SIG-M5 treated with dmso at 0.1 percent for 504 hours (cell line): ENCODE results near the gene ZNRF3.

ENCODE experiments used
- DNase-seq: peaks from one replicate; lab custom pipeline; 2025; ENCODE audit not compliant: unreplicated experiment; lab: John Stamatoyannopoulos, UW

The ZNRF3 gene

DNA sequence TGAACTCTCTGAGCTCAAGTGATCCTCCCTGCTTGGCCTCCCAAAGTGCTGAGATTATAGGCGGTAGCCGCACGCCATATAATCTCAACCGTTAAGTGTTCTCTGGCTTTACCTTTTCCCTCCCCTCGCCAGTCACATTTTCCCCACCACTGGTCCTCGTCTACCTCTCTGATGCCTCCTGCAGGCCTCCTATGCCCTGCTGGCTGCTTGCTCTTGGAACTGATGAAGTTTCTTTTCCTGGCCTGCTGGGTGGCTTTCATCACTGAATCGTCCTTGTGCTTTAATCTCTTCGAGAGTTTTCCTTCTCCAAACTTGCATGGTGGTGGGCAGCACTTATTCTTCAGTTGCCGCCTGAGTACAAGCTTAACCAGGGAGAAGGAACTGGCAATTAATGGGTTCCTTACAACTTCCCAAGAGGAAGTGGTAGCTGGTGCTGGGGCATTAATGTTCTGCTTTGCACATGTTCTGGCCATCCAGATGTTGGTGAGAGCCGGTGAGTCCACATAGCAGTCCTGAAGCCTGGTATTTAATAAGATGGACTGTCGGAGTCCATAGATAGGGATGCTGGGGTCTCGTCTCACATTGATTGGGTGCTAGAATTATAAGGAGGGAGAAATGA is 177.0 kb downstream of the ZNRF3 start:
- DNase-seq: no peak

DNA sequence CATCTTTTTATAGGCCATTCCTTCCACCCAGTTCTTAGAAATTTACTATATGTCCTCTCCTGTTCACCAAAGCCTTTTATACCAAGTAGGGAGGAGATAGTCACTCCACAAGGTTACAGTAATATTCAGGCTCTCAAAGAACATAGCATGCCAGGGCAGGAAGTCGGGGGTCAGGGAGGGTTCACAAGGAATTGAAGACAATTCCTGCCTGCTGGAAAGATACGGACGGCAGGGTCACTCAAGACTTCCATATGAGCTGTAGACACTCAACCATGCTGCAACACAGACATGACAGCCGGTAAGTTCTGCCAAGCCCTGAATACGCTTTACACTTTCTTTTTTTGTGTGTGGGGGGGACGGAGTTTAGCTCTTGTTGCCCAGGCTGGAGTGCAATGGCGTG is 177.6 kb downstream of the ZNRF3 start:
- no peak for DNase-seq

DNA sequence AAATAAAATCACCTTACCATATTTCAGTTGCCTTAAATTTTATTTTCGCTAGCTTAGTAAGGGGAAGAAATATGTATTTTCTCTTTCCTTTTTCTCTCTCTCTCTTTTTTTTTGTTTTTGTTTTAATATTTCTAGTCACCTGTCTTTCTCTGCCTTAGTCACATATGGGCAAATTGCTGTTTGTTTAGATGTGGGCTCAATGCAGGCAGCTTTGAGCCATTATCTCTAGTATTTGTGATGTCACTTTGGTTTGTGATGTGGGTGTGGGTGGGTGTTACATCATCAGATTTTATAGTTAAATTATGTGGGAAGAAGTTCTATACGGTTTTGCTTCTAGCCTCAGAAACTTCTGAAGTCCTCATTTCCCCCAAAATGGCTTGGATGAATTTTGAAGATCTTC is 178.4 kb downstream of the ZNRF3 start, which contains the start of gene C22orf31:
TSS of gene C22orf31 (minus strand) at position 59 of the 400 bp plus-strand sequence. CDS start at position 20, 39 bp downstream.
- DNase-seq: no peak

DNA sequence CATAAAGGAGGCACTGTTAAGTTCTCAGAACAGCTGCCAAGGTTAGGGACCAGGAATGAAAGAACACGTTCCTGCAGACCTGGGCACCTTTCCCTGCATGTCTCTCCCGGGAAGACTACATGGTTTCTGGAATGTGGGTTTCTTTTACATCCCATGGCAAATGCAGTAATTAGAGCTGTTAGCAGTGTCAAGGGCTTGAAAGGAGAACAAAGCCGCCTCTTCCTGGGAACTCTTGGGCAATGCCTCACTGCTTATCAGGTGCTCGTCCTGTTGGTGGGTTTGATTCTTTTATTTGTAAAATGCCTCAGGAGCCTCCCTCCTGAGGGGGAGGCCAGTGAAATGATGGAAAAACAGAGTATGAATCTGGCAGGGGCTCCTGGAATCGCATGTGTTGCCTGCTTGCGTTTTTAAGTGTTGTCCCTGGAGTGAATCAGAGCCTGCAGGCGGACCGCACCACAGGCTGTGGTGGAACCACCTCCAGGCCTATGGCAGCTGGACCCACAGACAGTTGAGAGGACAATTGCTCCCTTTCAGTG is 179.0 kb downstream of the ZNRF3 start:
- DNase-seq: no peak

DNA sequence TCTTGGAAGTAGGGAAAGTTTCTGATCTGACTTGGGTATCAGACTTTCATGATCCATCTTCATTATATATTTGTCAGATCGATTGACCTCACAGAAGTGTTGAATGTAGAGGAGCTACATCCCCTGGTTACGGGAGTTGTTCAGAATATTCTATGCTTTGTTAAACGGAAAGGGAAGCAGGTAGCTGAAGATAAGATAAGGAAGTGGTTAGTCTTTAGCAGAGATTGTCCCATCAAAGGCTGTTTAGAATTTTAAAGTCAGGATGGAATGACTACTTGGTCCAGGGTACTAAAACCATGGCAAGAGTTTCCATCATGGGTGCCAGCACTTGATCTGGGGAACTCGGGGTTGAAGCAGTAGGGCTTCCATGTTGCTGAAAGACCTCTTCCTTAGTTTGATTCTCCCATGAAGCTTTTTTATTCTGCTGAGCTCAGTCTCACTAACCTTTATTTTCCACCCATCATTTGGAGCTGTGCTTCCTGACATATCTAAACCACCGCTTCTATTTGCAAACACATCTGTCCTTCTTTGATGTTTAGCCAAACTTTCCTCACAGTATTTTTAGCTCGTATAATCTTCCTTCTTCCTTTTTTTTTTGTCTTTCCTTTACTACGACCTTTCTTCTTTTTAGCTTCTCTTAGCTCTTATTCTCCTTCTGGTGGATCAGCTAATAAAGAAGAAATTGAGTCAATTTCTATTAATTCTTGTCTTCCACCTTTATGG is 182.3 kb downstream of the ZNRF3 start:
- no peak for DNase-seq

DNA sequence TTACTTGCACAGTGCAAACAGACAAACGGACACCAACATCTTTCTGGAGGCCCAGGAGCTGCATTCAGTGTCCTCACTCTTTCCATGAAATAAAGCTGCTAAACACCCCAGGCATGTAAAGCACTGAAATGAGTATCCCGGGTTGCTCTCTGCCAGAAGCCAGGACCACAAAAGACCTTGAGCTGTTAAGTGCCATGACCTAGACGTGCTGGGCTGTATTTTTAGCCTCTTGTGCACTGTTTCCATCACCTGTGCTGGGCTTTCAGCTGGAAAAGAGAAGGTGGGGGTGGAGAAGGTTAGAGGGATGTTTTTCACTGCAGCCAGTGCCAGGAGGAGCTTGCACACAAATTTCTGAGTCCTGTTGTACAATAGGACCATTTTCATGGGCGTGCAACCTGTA is 186.1 kb downstream of the ZNRF3 start:
- DNase-seq: no peak

DNA sequence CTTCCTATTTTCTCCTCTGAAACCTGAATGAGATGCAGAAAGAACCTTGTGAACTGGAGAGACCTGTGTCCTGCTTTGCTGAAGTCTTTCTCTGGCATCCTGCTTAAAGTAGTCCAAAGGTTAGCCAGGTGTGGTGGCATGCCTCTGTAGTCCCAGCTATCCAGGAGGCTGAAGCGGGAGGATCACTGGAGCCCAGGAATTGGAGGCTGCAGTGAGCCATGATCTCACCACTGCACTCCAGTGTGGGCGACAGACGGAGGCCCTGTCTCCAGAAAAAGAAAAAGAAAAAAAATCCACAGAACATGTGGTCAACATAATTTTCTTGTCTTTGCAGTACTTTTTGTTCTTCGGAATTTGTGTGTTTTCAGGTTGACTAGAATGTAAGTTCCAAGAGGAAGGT is 187.1 kb downstream of the ZNRF3 start:
- DNase-seq: no peak

DNA sequence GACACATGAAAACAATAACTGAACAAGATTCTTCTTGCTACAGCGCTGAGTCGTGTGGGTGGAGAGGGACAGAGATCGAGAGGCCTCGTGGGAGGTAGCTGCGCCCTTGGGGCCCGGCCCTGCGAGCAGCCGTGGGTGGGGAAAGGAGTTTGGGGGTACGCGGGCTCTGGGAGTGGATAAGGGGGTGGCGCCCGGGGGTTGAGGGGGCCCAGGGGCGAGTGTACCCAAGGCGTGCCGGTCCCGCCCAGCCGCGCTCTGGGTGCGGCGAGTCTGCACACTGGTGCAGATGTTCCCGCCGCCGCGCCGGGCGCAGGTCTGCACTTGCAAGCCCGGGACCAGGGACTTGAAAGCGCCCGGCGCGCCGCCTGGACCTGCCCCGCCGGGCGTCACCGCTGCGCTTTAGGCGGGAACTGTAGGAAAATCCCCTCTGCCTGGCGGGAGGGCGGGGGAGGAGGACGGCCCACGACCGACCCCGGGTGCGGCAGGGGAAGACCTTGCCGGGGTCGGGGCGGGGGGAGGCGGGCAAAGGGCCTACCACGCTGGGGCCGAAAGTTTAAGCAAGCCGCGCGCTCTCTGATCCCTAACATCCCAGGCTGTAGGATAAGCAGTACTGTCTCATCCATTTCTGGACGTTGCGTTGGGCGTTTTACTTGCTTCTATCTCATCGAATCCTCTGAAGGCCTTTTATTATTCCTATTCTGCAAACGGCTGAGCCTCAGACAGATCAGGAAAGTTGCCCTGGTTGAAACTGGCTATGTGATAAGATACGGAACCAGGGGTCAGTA is 188.1 kb downstream of the ZNRF3 start:
- DNase-seq: no peak

DNA sequence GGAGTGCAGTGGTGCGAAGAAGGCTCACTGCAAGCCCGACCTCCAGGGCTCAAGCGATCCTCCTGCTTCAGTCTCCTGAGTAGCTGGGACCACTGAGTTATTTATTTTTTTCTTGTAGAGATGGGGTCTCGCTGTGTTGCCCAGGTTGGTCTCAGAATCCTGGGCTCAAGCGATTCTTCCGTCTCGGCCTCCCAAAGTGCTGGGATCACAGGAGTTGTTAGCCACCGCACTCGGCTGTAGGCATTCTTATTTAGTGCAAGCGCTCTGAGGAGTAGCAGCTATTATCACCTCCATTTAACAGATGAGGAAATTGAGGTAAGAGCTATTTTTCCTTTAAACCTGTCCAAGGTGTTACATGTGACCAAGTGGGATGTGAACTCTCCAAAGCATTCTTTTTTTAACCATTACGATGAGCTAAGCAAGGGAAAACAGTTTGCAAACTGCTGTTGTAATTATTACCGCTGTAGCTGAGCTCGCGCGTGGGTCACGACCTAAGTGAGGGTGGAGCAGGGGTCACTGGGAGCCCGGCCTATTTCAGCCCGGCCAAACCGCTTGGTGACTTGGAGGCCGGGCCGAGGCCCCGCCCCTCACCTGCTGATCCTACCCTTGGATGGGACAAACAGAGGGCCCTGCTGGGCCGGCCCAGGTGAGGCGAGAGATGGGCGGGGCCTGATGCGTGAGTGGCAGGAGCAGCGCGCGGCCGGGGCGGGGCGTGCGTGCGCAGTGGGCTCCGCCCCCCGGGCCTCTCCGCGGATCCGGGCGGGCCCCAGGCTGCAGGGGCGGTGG is 189.0 kb downstream of the ZNRF3 start:
- peak; percentile 64 for DNase-seq

DNA sequence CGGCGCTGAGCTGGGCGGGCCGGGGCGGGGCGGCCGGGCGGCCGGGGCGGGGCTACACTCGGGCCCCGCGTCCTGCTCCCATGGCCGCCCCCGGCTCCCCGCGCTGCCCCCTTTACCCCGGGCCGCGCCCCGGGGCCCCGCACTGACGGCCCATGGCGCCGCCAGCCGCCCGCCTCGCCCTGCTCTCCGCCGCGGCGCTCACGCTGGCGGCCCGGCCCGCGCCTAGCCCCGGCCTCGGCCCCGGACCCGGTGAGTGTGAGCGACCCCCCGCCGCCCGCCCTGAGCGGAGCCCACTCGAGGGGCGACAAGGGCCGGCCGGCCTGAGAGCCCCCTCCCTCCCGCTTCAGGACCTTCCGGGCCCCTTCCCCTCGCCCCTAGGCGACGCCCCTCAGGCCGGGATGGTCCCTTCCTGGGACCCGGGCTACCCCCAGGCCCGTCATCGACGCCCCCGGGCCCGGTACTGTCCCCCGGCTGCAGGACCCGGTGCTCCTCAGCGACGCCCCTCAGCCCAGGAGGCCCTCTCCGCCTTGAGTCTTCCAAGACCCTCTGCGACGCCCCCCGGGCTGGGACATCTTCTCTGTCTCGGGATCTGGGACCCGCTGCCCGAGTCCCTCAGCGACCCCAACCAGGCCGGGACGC is 189.7 kb downstream of the ZNRF3 start, which contains the start of gene KREMEN1:
TSS of gene KREMEN1 (plus strand) at position 57 of the 639 bp plus-strand sequence. CDS start at position 153, 96 bp downstream.
- DNase-seq: no peak

DNA sequence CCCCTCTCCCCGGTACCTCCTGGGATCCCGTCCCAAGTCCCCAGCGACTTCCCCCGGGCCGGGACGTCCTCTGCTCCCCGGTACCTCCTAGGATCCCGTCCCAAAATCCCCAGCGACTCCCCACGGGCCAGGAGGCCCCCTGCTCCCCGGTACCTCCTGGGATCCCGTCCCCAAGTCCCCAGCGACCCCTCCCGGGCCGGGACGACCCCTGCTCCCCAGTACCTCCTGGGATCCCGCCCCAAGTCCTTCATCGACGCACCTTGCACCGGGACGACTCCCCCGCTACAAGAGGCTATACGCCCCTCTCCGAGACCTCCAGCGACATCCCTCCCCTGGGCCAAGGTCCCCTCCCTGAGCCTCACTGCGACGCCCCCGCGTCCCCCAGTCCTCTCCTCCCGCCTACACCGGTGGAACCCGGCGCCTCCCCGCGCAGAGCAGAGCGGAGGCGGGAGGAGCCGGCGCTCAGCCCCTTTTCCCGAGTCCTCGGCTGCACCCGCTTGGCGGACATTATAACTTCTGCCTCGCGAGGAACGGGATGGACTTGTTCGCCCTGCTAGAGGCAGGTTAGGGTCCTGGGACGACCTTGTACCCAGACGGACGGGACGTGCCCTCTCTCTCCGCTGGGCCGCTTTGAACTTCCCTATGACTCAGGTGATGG is 190.4 kb downstream of the ZNRF3 start:
- no peak for DNase-seq

DNA sequence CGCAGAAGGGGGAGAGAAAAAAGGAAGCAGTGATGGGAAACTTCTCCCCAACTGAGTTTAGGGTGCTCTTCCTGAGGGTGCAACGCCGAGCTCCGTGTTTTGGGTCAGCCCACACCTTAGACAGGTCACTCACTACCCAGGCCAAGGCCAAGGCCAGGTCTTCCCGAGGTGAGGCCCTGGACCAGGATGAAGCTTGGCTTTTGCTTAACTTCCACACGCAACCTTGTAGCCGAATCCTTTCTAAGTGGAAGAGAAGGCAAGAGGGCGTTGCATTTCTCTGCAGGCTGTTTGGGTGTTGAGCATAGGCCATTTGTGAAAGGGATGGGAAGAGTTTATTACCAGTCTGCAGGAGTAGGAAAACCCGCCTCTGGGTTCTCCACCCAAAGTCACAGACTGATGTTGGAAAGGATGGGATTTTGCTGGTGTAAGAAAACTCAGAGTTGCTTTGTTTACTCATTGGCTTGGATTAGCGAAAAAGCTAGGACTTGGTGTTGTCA is 191.0 kb downstream of the ZNRF3 start:
- DNase-seq: no peak

DNA sequence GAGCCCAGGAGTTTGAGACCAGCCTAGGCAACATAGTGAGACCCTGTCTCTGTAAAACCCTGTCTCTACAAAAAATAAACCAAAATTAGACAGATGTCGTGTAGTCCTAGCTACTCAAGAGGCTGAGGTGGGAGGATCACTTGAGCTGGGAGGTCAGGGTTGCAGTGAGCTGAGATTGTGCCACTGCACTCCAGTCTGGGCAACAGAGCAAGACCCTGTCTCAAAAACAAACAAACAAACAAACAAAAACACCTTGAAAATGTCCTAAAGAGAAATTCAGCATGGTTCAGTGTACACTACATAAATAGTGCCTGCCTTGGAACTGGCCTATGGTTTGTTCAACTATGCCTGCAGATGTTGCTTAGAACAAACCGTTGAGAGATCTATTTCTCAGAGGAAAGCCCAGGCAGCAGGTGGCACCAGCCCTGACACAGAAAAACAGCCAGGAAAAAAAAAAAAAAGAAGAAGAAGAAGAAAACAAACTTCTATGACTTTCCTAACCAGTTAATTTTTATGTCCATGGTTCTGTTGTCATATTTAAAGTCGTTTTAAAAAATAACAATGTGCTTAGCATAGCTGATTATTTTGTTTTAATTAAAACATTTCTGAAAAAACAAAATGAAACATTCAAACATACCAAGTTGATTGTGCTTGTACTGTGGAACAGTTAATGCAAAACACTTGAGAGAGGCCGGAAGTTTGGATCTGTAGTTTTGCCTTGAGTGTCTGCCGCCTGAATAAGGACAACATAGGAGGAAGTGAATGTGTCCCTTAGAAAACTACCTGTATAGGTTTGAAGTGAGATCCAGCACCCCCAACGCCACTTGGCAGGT is 194.9 kb downstream of the ZNRF3 start:
- DNase-seq: no peak

DNA sequence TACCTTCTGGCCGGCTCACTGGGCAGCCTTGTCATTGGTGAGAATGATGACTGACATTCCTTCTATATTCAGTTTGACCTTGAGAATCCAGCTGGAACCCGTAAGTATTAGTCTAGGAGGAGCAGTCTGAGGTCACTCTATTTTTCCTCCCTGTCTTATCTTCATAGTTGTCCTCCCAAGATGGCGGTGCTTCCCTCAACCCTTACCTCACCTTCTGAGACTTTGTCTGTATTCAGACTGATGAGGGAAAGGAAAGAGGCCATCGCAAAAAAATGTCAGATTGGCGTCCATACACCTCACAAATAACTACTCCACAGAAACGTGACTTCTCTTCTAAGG is 195.5 kb downstream of the ZNRF3 start:
- no peak for DNase-seq

DNA sequence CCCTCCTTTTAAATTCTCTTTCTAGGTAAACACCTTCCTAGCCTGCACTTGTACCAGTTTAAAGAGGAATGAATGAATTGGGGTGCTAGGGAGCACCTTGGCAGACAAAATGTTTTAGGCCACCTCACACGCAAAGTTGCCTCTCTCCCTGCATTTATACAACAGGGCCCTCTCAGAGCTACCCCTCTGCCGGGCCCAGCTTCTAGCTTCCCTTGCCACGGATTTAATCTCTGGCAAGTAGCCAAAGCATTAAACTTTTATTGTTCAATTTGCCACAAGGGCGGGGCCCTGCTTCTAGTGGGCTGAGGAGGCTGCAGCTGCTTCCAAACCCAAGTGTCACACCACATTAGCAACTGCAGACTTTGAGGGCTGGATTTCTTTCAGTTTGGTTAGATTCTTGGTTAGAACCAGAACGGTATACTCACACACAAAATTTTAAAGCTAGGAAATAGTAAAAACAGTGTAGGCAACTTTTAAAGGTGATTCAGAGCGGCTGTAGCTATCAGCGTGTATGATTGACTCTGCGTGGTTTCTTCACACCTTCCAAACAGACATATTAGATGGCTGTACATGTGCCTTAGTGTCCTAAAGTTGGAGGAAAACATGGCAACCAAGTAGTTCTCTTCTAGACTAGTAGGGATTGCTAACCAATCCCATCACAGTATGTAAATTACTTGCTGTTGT is 196.0 kb downstream of the ZNRF3 start:
- no peak for DNase-seq

DNA sequence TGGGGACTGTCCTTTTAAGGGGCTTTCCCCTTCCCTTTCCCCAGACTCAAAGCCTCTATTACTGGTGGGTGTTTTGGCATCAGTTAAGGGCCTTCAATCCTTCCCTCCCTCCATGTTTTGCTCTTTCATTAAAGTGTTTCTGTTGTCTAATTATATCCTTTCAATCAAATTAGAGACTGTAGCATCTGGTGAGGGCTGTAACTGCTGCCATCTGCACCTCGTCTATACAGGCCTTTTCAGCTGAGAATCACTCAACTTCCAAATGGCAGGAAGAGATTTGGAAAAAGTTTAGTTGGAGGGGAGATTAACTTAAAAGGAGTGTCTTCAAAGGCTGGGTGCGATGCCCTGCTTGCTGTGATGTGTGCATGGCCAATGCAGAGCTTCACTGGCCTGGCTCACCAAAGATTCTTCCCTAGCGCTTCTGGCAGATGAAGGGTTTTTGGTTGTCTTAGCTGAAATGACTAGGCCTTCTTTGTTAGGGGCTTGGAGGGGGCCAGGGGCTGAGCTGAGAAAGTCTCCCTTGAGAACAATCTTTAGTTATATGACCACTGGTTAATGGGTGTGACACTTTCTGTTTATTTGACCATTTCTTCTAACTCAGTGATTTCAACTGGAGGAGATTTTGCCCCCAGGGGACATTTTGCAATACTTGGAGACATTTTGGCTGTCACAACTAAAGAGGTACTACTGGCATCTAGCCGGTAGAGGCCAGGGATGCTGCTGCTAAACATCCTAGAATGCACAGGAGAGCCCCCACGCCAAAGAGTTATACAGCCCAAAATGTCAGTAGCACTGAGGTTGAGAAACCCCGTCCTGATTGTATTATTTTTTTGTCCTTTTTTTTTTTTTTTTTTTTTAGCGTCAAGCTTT is 197.0 kb downstream of the ZNRF3 start:
- no peak for DNase-seq

DNA sequence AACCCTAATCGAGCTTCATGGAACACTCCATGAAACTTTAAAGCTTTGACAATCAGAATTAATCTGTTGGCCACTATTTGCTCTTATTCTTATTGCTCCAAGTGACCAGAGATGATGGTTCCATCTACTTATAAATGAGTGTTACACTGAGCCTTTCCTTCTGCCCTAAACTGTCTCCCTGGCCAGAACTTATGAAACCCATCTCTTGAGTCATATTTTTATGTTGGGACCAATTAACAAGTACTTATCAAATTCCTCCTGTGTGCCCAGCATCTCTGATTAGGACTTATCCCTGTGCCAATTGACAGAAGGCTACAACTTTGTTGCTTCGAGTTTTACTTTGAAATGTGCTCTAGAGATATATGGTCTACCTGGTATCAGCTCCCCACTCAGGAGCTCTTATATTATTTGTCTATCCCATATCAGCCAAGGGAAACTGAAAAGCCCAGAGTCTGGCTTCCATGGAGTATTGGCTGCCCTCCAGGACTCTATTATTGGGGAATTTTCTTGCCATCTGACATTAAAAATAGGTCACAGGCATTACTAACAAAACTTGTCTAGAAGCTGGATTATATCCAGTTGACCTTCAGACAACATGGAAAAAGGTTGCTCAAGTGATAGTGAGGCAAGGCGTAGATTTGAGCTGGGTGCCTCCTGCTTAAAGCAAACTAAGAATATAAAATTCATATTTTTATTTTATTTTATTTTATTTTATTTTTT is 198.3 kb downstream of the ZNRF3 start:
- no peak for DNase-seq
